ENCODE data around the gene INCENP. TPM values are rescaled to one million over a fixed set of nuclear protein-coding genes. Genes with fewer than 3 reads are reported as not detected.

INCENP gene
- total RNA-seq: 10 to 100 TPM; 10.3 to 33.7 TPM

GRCh38 chr11:62123669-62124185 is at the start of gene INCENP:
TSS of gene INCENP (plus strand) at chr11:62124011. CDS start at chr11:62128162, 4,151 bp downstream.
- H3K4me1 ChIP-seq (replicated peaks): no peaks in the 10 kb centered on the region
- intact Hi-C loops (cut with DNase I): no loop called here
- peak within 1 kb of the TSS; percentile 52 to 57 for H3K27ac ChIP-seq
- TF ChIP-seq CTCF (IDR thresholded peaks at IDR 0.05) (peak in 1 of 4 experiments; percentile 17), POLR2AphosphoS5 (IDR thresholded peaks at IDR 0.05) (peak; percentile 95), POLR2A (IDR thresholded peaks at IDR 0.05) (peak; percentile 36)
- no peaks in the 10 kb centered on the region for H3K27me3 ChIP-seq (replicated peaks; ENCODE audit: insufficient read depth)
- DNase-seq (ENCODE audit: low spot score): peak; percentile 97
- no peaks in the 10 kb centered on the region for H3K9me3 ChIP-seq
- H3K4me3 ChIP-seq: peak within 1 kb of the TSS; percentile 68 to 79
- under 1% methylated on average over 39 of the region's 39 CpGs for WGBS
- H3K36me3 ChIP-seq: no peaks in the 10 kb centered on the region

GRCh38 chr11:62075438-62075837 is 48.4 kb upstream of the INCENP start:
- no peak overlapping the region for H3K27ac ChIP-seq
- WGBS: 91% methylated on average over 2 of the region's 2 CpGs

GRCh38 chr11:62077132-62077531 is 46.7 kb upstream of the INCENP start:
- Histone ChIP-seq H3K27ac (no peak overlapping the region), H3K36me3 (no peaks in the 10 kb centered on the region), H3K27me3 (replicated peaks; ENCODE audit: insufficient read depth) (no peaks in the 10 kb centered on the region), H3K4me1 (replicated peaks) (no peaks in the 10 kb centered on the region), H3K4me3 (no peak overlapping the region), H3K9me3 (no peaks in the 10 kb centered on the region)
- intact Hi-C loops (cut with DNase I): no loop called here
- no peak for DNase-seq (ENCODE audit: low spot score)
- TF ChIP-seq POLR2A (IDR thresholded peaks at IDR 0.05): no peak
- TF ChIP-seq POLR2AphosphoS5 (IDR thresholded peaks at IDR 0.05): no peak
- no peak for TF ChIP-seq CTCF (IDR thresholded peaks at IDR 0.05)
- WGBS: 88% methylated on average over 3 of the region's 3 CpGs

More at GRCh38 chr11:62075438-62075837, 48.4 kb upstream of the INCENP start:
- DNase-seq (ENCODE audit: low spot score): no peak
- intact Hi-C loops (cut with DNase I): no loop called here
- no peaks in the 10 kb centered on the region for H3K36me3 ChIP-seq
- TF ChIP-seq CTCF (IDR thresholded peaks at IDR 0.05): no peak
- no peak for TF ChIP-seq POLR2AphosphoS5 (IDR thresholded peaks at IDR 0.05)
- TF ChIP-seq POLR2A (IDR thresholded peaks at IDR 0.05): no peak
- H3K4me3 ChIP-seq: no peak overlapping the region
- H3K9me3 ChIP-seq: no peaks in the 10 kb centered on the region
- H3K4me1 ChIP-seq (replicated peaks): no peaks in the 10 kb centered on the region
- no peaks in the 10 kb centered on the region for H3K27me3 ChIP-seq (replicated peaks; ENCODE audit: insufficient read depth)

- Histone ChIP-seq H3K4me3 (no peak overlapping the region), H3K27me3 (replicated peaks; ENCODE audit: insufficient read depth) (no peaks in the 10 kb centered on the region), H3K36me3 (no peaks in the 10 kb centered on the region), H3K9me3 (no peaks in the 10 kb centered on the region), H3K4me1 (replicated peaks) (no peaks in the 10 kb centered on the region), H3K27ac (no peak overlapping the region)
- intact Hi-C loops (cut with DNase I): loop anchor here (1.0 to 5.0 kb wide), 2 partner anchors 134 to 183 kb away; no protein-coding TSS in a partner anchor
- peak; percentile 78 to 92 (median 92) for TF ChIP-seq CTCF (IDR thresholded peaks at IDR 0.05)
- TF ChIP-seq POLR2A (IDR thresholded peaks at IDR 0.05): no peak
- peak; percentile 63 for TF ChIP-seq POLR2AphosphoS5 (IDR thresholded peaks at IDR 0.05)
- peak; percentile 69 for DNase-seq (ENCODE audit: low spot score)
- 5% methylated on average over 16 of the region's 16 CpGs for WGBS
These were observed 42.2 kb upstream of the INCENP start for GRCh38 chr11:62081378-62082291.
